SU-DHL-6 (cell line): ENCODE data around the gene AVPR1B.

ENCODE experiments used
- H2AFZ ChIP-seq: fragments of 200-600 bp; sonication (generic); 2 replicates; pipeline ENCODE4 v1.6.1; 2014; ENCODE audit warnings: low read depth, mild to moderate bottlenecking, moderate library complexity, mixed read lengths, antibody characterized with exemption, low read length; ENCODE audit not compliant: severe bottlenecking
- H3F3A ChIP-seq: fragments of 200-600 bp; shearing (Covaris generic); 2 replicates; pipeline ENCODE4 v1.6.0; 2016; ENCODE audit warnings: antibody characterized with exemption, mild to moderate bottlenecking; ENCODE audit not compliant: insufficient read depth
- H3K27ac ChIP-seq: fragments of 200-600 bp; sonication (generic); 2 replicates; pipeline ENCODE4 v1.5.1; 2016; ENCODE audit warnings: low read depth, mild to moderate bottlenecking, low read length, moderate library complexity, mixed read lengths
- H3K27me3 ChIP-seq: fragments of 200-600 bp; sonication (generic), shearing (Covaris generic); 2 replicates; pipeline ENCODE4 v1.6.0; 2014; ENCODE audit warnings: mild to moderate bottlenecking, low read length
- H3K36me3 ChIP-seq: fragments of 200-600 bp; sonication (generic); 2 replicates; pipeline ENCODE4 v1.6.1; 2014; ENCODE audit warnings: mild to moderate bottlenecking, low read length, mixed read lengths
- H3K4me2 ChIP-seq: fragments of 300-600, 200-600 bp; shearing (Covaris generic), sonication (generic); 2 replicates; pipeline ENCODE4 v1.6.0; 2014; ENCODE audit warnings: low read length, low read depth, mild to moderate bottlenecking; ENCODE audit not compliant: poor library complexity, severe bottlenecking
- H3K4me3 ChIP-seq: fragments of 200-600 bp; sonication (generic); 2 replicates; pipeline ENCODE4 v1.5.1; 2014; ENCODE audit warnings: antibody characterized with exemption, low read length, mild to moderate bottlenecking, mixed read lengths; ENCODE audit not compliant: insufficient read depth, poor library complexity, severe bottlenecking
- H3K79me2 ChIP-seq: fragments of 200-600 bp; sonication (generic); 2 replicates; pipeline ENCODE4 v1.6.1; 2014; ENCODE audit warnings: mild to moderate bottlenecking, low read length, moderate library complexity; ENCODE audit not compliant: insufficient read depth
- H3K9ac ChIP-seq: fragments of 200-600 bp; sonication (generic); 2 replicates; pipeline ENCODE4 v1.7.0; 2014; ENCODE audit warnings: mild to moderate bottlenecking, low read length
- H3K9me2 ChIP-seq: fragments of 200-600 bp; sonication (generic); replicated peaks from 2 replicates; pipeline ENCODE4 v1.6.1; 2014; ENCODE audit warnings: low read length; ENCODE audit not compliant: insufficient read depth
- H3K9me3 ChIP-seq: fragments of 200-600 bp; sonication (generic); 2 replicates; pipeline ENCODE4 v1.6.1; 2014; ENCODE audit warnings: low read length, mixed read lengths; ENCODE audit not compliant: insufficient read depth
- H4K20me1 ChIP-seq: fragments of 200-600 bp; sonication (generic); 2 replicates; pipeline ENCODE4 v1.6.1; 2014; ENCODE audit warnings: low read depth, mild to moderate bottlenecking, antibody characterized with exemption, low read length, moderate library complexity, mixed read lengths
- CTCF ChIP-seq: fragments of 200-600 bp; sonication (generic); IDR thresholded peaks from one replicate; pipeline ENCODE4 v1.5.1; 2017; ENCODE audit warnings: antibody characterized with exemption, mild to moderate bottlenecking, low read length, moderate library complexity; ENCODE audit not compliant: insufficient read depth, poor library complexity, severe bottlenecking
- EZH2phosphoT487 ChIP-seq: fragments of 200-600 bp; sonication (generic), shearing (Covaris generic); conservative IDR thresholded peaks from 2 replicates; pipeline ENCODE4 v1.6.1; 2018; ENCODE audit warnings: mild to moderate bottlenecking, antibody characterized with exemption, low read length, moderate library complexity, mixed read lengths

AVPR1B gene

DNA sequence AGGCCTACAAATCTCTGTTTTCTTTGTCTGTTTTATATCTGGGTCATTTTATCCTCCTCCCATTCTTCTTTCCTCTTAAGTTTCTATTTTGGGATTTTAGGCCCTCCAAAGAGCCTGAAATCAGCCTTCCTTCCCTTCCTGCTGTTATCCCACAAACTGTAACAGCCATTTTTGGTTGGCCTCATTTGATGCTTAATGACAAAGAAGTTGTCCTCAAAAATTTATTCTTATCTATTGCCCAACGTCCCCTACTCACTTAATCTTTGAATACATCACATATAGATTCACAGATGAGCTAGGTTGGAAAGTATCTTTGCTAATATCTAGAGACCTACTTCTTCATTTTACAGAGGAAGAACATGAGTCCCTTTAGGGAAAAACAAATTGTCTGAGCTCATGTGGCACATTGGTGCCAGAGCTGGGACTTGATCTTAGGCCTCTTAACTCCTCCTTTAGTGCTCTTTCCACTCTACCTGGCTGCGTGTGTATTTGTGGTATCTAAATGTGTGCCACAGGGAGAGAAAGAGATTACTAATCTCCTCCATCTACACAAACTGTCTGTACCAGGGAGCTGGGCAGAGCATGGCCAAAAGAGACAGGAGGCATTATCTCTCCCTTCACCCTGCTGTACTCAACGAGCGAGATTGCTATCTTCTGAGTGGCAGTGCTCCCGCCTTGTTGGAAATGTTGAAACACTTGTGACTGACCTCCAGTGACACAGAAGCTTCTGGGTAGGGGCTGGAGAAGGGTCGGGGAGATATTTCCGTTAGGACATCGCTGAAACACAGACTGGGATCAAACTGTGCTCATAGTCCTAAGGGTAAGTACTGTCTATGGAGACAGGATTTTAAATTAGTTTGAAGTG is 34.1 kb downstream of the AVPR1B start:
- Histone ChIP-seq H3K4me3 (no peak overlapping the region), H3K36me3 (no peaks in the 10 kb centered on the region), H3K27me3 (no peaks in the 10 kb centered on the region), H3F3A (no peaks in the 10 kb centered on the region), H3K79me2 (no peaks in the 10 kb centered on the region), H3K9ac (no peak overlapping the region), H2AFZ (no peak overlapping the region), H3K9me3 (no peaks in the 10 kb centered on the region), H3K4me2 (no peak overlapping the region), H3K27ac (no peak overlapping the region), H3K9me2 (no peaks in the 10 kb centered on the region), H4K20me1 (no peaks in the 10 kb centered on the region)
- TF ChIP-seq CTCF: no peak
- TF ChIP-seq EZH2phosphoT487: no peak

- no peaks in the 10 kb centered on the region for H3K79me2 ChIP-seq
- H3K27ac ChIP-seq: no peak overlapping the region
- H3K36me3 ChIP-seq: no peaks in the 10 kb centered on the region
- no peak for TF ChIP-seq CTCF
- no peak for TF ChIP-seq EZH2phosphoT487
- no peaks in the 10 kb centered on the region for H3K9me2 ChIP-seq
- no peaks in the 10 kb centered on the region for H4K20me1 ChIP-seq
- no peak overlapping the region for H2AFZ ChIP-seq
- no peaks in the 10 kb centered on the region; the same call in 1 of the 2 replicates for H3F3A ChIP-seq
- H3K9me3 ChIP-seq: no peaks in the 10 kb centered on the region
- H3K9ac ChIP-seq: no peak overlapping the region
- no peak overlapping the region for H3K4me2 ChIP-seq
- no peak overlapping the region for H3K4me3 ChIP-seq
- no peaks in the 10 kb centered on the region for H3K27me3 ChIP-seq
These were observed 35.3 kb downstream of the AVPR1B start for GRCh38 chr1:206081856-206082255.

- Histone ChIP-seq H3K27me3 (no peaks in the 10 kb centered on the region), H3K9me3 (no peaks in the 10 kb centered on the region), H3K79me2 (no peaks in the 10 kb centered on the region), H3K27ac (no peak overlapping the region), H3K9ac (no peak overlapping the region), H2AFZ (no peak overlapping the region), H3K4me3 (no peak overlapping the region), H3K9me2 (no peaks in the 10 kb centered on the region), H3K36me3 (no peaks in the 10 kb centered on the region), H3F3A (no peaks in the 10 kb centered on the region; the same call in 1 of the 2 replicates), H4K20me1 (no peaks in the 10 kb centered on the region), H3K4me2 (no peak overlapping the region)
- TF ChIP-seq CTCF (no peak), EZH2phosphoT487 (no peak)
These were observed 37.0 kb downstream of the AVPR1B start for GRCh38 chr1:206080026-206080820.
